ENCODE measurements around the gene PTPRN2.

Gene PTPRN2

DNA sequence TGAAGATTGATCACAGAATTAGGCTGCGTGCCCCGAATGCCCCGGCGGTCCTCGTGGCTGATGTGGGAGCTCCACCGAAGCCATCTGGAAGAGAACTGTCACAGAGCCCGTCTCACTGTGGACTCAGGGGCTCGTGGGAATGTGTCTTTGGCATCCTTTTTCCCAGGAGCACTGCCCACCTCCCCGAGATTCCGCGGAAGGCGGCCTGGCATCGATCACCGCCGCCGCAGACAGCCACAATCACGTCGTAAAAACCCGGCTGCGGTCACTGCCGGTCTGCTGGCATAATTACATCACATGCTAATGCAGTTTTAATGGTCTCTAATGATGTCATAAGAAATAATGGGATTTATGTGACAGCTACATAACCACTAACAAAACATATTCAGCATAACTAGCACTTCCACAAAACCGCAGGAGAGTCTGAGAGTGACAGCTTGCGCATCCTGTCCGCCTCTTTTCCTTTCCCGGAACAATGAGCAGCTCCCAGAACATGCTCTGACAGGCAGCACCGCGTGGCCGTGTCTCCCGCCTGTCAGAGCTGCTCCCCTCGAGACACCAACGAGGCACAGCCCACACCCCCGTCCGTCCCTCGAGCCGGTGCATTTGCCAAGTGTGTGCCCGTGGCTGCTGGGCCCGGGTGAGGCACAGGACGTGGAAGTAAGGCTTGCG lies 490.0 kb downstream of the PTPRN2 start:
- no peak for DNase-seq
- no peak overlapping the region for H3K4me3 Mint-ChIP-seq
- H3K9me3 Mint-ChIP-seq = no peaks in the 10 kb centered on the region
- no peaks in the 10 kb centered on the region for H3K4me1 Mint-ChIP-seq (ENCODE audit: low read depth)
- peaks cover 10% of the 10 kb centered on the region for H3K27me3 Mint-ChIP-seq
- no peaks in the 10 kb centered on the region for H3K36me3 Mint-ChIP-seq (ENCODE audit: low read depth)
- H3K27ac Mint-ChIP-seq = no peak overlapping the region

DNA sequence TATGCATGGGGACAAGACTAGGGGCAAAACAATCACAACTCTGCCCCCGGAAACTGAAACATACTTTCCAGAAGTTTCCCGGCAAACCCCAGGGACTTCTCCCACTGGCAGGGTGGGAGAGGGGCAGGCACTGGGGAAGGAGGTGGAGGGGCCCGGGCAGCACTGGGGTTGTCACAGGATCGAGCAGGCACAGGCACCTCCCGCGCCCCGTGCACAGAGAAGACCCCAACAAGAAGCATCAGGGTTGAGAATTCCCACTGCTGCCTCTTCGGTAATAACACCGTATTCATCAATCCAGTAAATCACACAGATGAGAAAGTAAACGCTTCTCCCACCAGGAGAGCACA lies 490.5 kb downstream of the PTPRN2 start:
- DNase-seq = no peak
- H3K9me3 Mint-ChIP-seq = no peaks in the 10 kb centered on the region
- no peak overlapping the region for H3K27ac Mint-ChIP-seq
- H3K36me3 Mint-ChIP-seq (ENCODE audit: low read depth) = no peaks in the 10 kb centered on the region
- H3K27me3 Mint-ChIP-seq = peaks cover 6% of the 10 kb centered on the region
- H3K4me3 Mint-ChIP-seq = no peak overlapping the region
- no peaks in the 10 kb centered on the region for H3K4me1 Mint-ChIP-seq (ENCODE audit: low read depth)

- H3K36me3 Mint-ChIP-seq (ENCODE audit: low read depth) = no peaks in the 10 kb centered on the region
- H3K27ac Mint-ChIP-seq = no peak overlapping the region
- H3K4me3 Mint-ChIP-seq = no peak overlapping the region
- H3K27me3 Mint-ChIP-seq = peaks cover 4% of the 10 kb centered on the region
- no peak for DNase-seq
- peaks cover under 1% of the 10 kb centered on the region for H3K9me3 Mint-ChIP-seq
- no peaks in the 10 kb centered on the region for H3K4me1 Mint-ChIP-seq (ENCODE audit: low read depth)
These were observed 491.0 kb downstream of the PTPRN2 start for GRCh38 chr7:158096582-158096981.

- no peak for DNase-seq
- Mint-ChIP-seq H3K36me3 (ENCODE audit: low read depth) (no peaks in the 10 kb centered on the region), H3K27me3 (no peaks in the 10 kb centered on the region), H3K4me1 (ENCODE audit: low read depth) (no peaks in the 10 kb centered on the region), H3K9me3 (peaks cover 8% of the 10 kb centered on the region), H3K27ac (no peak overlapping the region), H3K4me3 (no peak overlapping the region)
These were observed 492.9 kb downstream of the PTPRN2 start for GRCh38 chr7:158094671-158095226.

- Mint-ChIP-seq H3K27ac (no peak overlapping the region), H3K4me3 (no peak overlapping the region), H3K4me1 (ENCODE audit: low read depth) (no peaks in the 10 kb centered on the region), H3K9me3 (peaks cover 8% of the 10 kb centered on the region), H3K36me3 (ENCODE audit: low read depth) (no peaks in the 10 kb centered on the region), H3K27me3 (no peaks in the 10 kb centered on the region)
- no peak for DNase-seq
These were observed 493.6 kb downstream of the PTPRN2 start for GRCh38 chr7:158094046-158094445.

DNA sequence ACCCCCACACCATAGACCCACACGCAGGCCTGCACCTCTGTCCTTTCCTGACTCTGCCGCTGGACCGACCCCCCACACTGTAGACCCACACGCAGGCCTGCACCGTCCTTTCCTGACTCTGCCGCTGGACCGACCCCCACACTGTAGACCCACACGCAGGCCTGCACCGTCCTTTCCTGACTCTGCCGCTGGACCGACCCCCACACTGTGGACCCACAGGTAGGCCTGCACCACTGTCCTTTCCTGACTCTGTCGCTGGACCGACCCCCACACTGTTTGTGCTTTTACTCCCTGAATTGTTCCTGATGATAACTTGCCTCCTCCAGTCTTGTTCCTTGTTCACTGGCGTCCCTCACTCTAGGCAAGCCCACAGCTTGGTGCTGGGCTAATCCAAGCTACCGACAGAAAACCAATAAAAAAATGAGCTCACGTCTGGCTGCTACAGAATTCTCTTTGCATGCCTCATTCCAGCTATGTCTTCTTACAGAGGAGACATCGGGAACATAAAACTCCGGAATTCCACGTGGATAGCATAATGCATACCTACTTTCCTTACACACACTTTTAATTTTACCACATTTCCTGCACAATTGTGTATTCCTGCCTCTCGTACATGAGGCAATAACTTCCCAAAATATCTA lies 494.3 kb downstream of the PTPRN2 start:
- DNase-seq = no peak
- Mint-ChIP-seq H3K27ac (no peak overlapping the region), H3K4me1 (ENCODE audit: low read depth) (no peaks in the 10 kb centered on the region), H3K27me3 (no peaks in the 10 kb centered on the region), H3K36me3 (ENCODE audit: low read depth) (no peaks in the 10 kb centered on the region), H3K9me3 (peaks cover 8% of the 10 kb centered on the region), H3K4me3 (no peak overlapping the region)

GRCh38 chr7:158087196-158087595 lies 500.4 kb downstream of the PTPRN2 start:
- H3K36me3 Mint-ChIP-seq (ENCODE audit: low read depth) = no peaks in the 10 kb centered on the region
- no peak overlapping the region for H3K4me3 Mint-ChIP-seq
- no peak overlapping the region for H3K27ac Mint-ChIP-seq

GRCh38 chr7:158085741-158086695 lies 501.6 kb downstream of the PTPRN2 start:
- H3K4me1 Mint-ChIP-seq (ENCODE audit: low read depth) = no peaks in the 10 kb centered on the region
- no peak overlapping the region for H3K27ac Mint-ChIP-seq
- H3K36me3 Mint-ChIP-seq (ENCODE audit: low read depth) = no peaks in the 10 kb centered on the region
- no peak overlapping the region for H3K4me3 Mint-ChIP-seq
- no peaks in the 10 kb centered on the region for H3K27me3 Mint-ChIP-seq
- no peak for DNase-seq
- peaks cover 7% of the 10 kb centered on the region for H3K9me3 Mint-ChIP-seq

More at GRCh38 chr7:158087196-158087595, 500.4 kb downstream of the PTPRN2 start:
- peaks cover 11% of the 10 kb centered on the region for H3K9me3 Mint-ChIP-seq
- no peak for DNase-seq
- H3K4me1 Mint-ChIP-seq (ENCODE audit: low read depth) = no peaks in the 10 kb centered on the region
- no peaks in the 10 kb centered on the region for H3K27me3 Mint-ChIP-seq

DNA sequence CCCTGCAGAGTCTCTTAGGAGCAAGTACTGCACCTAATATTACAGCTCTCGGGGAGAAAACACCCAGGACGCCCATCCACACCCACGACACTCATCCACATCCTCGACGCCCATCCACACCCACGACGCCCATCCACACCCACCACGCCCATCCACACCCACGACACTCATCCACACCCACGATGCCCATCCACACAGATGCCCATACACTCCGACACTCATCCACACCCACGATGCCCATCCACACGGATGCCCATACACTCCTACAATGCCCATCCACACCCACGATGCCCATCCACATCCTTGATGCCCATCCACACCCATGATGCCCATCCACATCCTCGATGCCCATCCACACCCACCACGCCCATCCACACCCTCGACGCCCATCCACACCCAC lies 503.1 kb downstream of the PTPRN2 start:
- H3K4me3 Mint-ChIP-seq = no peak overlapping the region

GRCh38 chr7:158083526-158084310 lies 503.9 kb downstream of the PTPRN2 start:
- Mint-ChIP-seq H3K36me3 (ENCODE audit: low read depth) (no peaks in the 10 kb centered on the region), H3K27ac (no peak overlapping the region), H3K9me3 (peaks cover 3% of the 10 kb centered on the region), H3K27me3 (no peaks in the 10 kb centered on the region), H3K4me1 (ENCODE audit: low read depth) (no peaks in the 10 kb centered on the region), H3K4me3 (no peak overlapping the region)
- no peak for DNase-seq

More for the DNA sequence above, 503.1 kb downstream of the PTPRN2 start:
- H3K27me3 Mint-ChIP-seq = no peaks in the 10 kb centered on the region
- no peak overlapping the region for H3K27ac Mint-ChIP-seq
- H3K9me3 Mint-ChIP-seq = peaks cover 3% of the 10 kb centered on the region
- DNase-seq = no peak
- H3K4me1 Mint-ChIP-seq (ENCODE audit: low read depth) = no peaks in the 10 kb centered on the region
- no peaks in the 10 kb centered on the region for H3K36me3 Mint-ChIP-seq (ENCODE audit: low read depth)

DNA sequence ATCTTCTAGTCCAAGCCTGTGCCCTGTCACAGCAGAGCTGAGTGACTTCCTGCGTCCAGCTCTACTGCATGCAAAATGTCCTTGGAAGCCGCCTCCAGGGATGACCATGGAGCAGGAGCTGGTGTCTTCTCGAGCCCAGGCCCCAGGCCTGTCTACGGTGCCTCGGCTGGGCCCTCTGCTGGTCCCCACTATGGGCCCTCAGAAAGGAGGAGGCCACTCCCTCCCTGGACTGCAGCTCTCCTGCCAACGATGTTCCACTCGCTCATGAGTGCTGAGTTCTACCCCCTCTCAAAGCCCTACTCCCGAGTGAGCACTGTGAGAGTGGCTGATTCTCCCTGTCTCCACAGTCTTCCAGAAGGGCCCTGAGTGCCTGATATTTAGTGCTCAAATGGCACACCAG lies 504.9 kb downstream of the PTPRN2 start:
- no peaks in the 10 kb centered on the region for H3K27me3 Mint-ChIP-seq
- no peak overlapping the region for H3K27ac Mint-ChIP-seq
- DNase-seq = no peak
- no peaks in the 10 kb centered on the region for H3K36me3 Mint-ChIP-seq (ENCODE audit: low read depth)
- H3K9me3 Mint-ChIP-seq = peaks cover 3% of the 10 kb centered on the region
- H3K4me3 Mint-ChIP-seq = no peak overlapping the region
- no peaks in the 10 kb centered on the region for H3K4me1 Mint-ChIP-seq (ENCODE audit: low read depth)

DNA sequence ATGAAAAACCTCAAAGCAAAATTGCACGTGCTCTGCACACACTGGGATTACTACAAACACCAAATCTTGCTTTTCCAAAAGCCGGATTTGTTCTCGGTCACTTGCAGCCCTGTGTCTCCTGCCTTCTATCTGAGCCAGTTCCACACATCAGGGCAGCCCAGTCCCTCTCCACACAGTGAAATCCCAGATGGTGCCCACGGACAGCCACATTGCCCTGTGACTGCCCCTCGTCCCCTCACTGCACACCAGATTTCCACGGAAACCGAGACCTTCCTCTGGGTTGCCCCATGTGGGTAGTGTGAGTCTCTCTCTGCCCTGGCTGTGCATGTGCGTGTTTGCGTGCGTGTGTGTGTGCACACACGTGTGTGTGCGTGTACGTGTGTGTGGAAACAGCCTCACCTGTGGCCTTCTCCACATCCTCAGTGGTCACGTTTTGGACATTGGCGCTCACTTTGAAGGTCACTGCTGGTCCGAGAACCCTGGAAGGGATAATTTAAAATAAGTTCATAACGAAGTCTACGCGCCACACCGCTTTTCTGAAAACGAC lies 506.7 kb downstream of the PTPRN2 start:
- DNase-seq = no peak
- Mint-ChIP-seq H3K4me3 (no peak overlapping the region), H3K27ac (no peak overlapping the region), H3K4me1 (ENCODE audit: low read depth) (no peaks in the 10 kb centered on the region), H3K36me3 (ENCODE audit: low read depth) (no peaks in the 10 kb centered on the region), H3K9me3 (no peaks in the 10 kb centered on the region), H3K27me3 (no peaks in the 10 kb centered on the region)

GRCh38 chr7:158077934-158078910 lies 509.4 kb downstream of the PTPRN2 start:
- no peaks in the 10 kb centered on the region for H3K27me3 Mint-ChIP-seq
- H3K27ac Mint-ChIP-seq = no peak overlapping the region
- no peaks in the 10 kb centered on the region for H3K9me3 Mint-ChIP-seq
- H3K4me3 Mint-ChIP-seq = no peak overlapping the region
- no peak for DNase-seq
- H3K4me1 Mint-ChIP-seq (ENCODE audit: low read depth) = no peaks in the 10 kb centered on the region
- no peaks in the 10 kb centered on the region for H3K36me3 Mint-ChIP-seq (ENCODE audit: low read depth)

All from activated T-cell treated with anti-CD3 and anti-CD28 coated beads, Interleukin-2, amount 50 U/mL, for 24 hours (primary cell).